ENCODE data around the gene MEIOSIN. TPM values are rescaled to one million over a fixed set of nuclear protein-coding genes. Genes with fewer than 3 reads are reported as not detected.

The MEIOSIN gene
- total and polyA plus RNA-seq, 8 donors, result not detected

GRCh38 chr19:45767881-45768654, 34.8 kb downstream of the MEIOSIN start:
- intact Hi-C loops (cut with DNase I), result no loop called here
- ATAC-seq (peak; percentile 2), DNase-seq (peak; percentile 56 to 89 (median 75))
- H3K27ac ChIP-seq, result peak overlapping the region; percentile 82 to 95
- H3K4me3 ChIP-seq, result peak overlapping the region; percentile 64 to 68
- peaks cover 16 to 54% of the 10 kb centered on the region in 2 donors for H3K4me1 ChIP-seq
- peaks cover 0 to 6% of the 10 kb centered on the region in 2 donors for H3K36me3 ChIP-seq
- no peak for TF ChIP-seq CTCF (IDR thresholded peaks at IDR 0.05)
- H3K9me3 ChIP-seq, result no peaks in the 10 kb centered on the region
- H3K27me3 ChIP-seq, result peaks cover 0 to 100% of the 10 kb centered on the region in 2 donors

DNA sequence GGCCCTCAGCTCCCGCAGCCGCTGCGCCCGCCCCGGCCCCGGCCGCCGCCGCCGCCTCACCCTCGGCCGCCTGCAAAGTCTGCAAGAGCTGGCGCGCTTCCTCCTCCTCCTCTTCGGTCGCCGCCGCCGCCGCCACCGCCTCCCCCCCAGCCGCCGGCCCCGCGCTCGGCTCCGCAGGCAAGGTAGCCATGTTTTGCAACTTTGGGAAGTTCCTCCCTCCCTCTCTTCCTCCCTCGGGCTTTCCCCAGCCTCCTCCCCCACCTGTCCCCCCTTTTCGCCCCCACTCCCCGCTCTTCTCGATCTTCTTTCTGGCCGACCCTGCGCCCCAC, 35.4 kb downstream of the MEIOSIN start:
- Histone ChIP-seq H3K9me3 (no peaks in the 10 kb centered on the region), H3K36me3 (peaks cover 0 to 7% of the 10 kb centered on the region in 2 donors), H3K4me3 (peak overlapping the region; percentile 64 to 68), H3K27me3 (peaks cover 0 to 100% of the 10 kb centered on the region in 2 donors), H3K4me1 (peaks cover 16 to 54% of the 10 kb centered on the region in 2 donors), H3K27ac (peak overlapping the region; percentile 82 to 95)
- peak in 1 of 4 donors; percentile 87 for DNase-seq
- TF ChIP-seq CTCF (IDR thresholded peaks at IDR 0.05), result no peak
- intact Hi-C loops (cut with DNase I), result no loop called here
- ATAC-seq, result no peak

GRCh38 chr19:45768984-45769782, 35.9 kb downstream of the MEIOSIN start, which contains the start of gene SIX5:
Gene SIX5 (minus strand): TSS chr19:45769252. CDS start chr19:45768844, 408 bp downstream.
- TF ChIP-seq CTCF (IDR thresholded peaks at IDR 0.05), result no peak
- DNase-seq (peak; percentile 97 to 99 (median 98)), ATAC-seq (peak; percentile 62)
- Histone ChIP-seq H3K27me3 (peaks cover 0 to 100% of the 10 kb centered on the region in 2 donors), H3K27ac (peak within 1 kb of the TSS; percentile 82 to 95), H3K36me3 (peaks cover 0 to 7% of the 10 kb centered on the region in 2 donors), H3K4me3 (peak within 1 kb of the TSS; percentile 64 to 68), H3K4me1 (peaks cover 16 to 54% of the 10 kb centered on the region in 2 donors), H3K9me3 (no peaks in the 10 kb centered on the region)
- intact Hi-C loops (cut with DNase I), result no loop called here

- no peak for TF ChIP-seq CTCF (IDR thresholded peaks at IDR 0.05)
- H3K4me3 ChIP-seq, result peak overlapping the region; percentile 43 to 68
These were observed 36.6 kb downstream of the MEIOSIN start for GRCh38 chr19:45769821-45770191.

More at GRCh38 chr19:45769821-45770191, 36.6 kb downstream of the MEIOSIN start:
- H3K27me3 ChIP-seq, result peaks cover 0 to 100% of the 10 kb centered on the region in 2 donors
- ATAC-seq (peak; percentile 1), DNase-seq (peak in 2 of 4 donors; percentile 55 to 75)
- H3K36me3 ChIP-seq, result peaks cover 0 to 13% of the 10 kb centered on the region in 2 donors
- H3K9me3 ChIP-seq, result no peaks in the 10 kb centered on the region
- intact Hi-C loops (cut with DNase I), result no loop called here
- H3K27ac ChIP-seq, result peak overlapping the region; percentile 77 to 94
- peaks cover 16 to 54% of the 10 kb centered on the region in 2 donors for H3K4me1 ChIP-seq

Data from left lung (tissue), 10 donors.